IPS-15b (cell line): Measurements from ENCODE around the gene ZDHHC14.
"Not testable (repeated sequence)": the region's sequence is repeated elsewhere in the genome, so short reads cannot be mapped to it uniquely, and the experiment has no call there.

ENCODE experiments used
- H3K27me3 ChIP-seq: one replicate; pipeline ENCODE4 v1.6.1; 2013; ENCODE audit warnings: low read length; ENCODE audit not compliant: control insufficient read depth, insufficient read depth
- H3K36me3 ChIP-seq: one replicate; pipeline ENCODE4 v1.6.1; 2013; ENCODE audit warnings: low read length; ENCODE audit not compliant: control insufficient read depth, insufficient read depth
- H3K4me1 ChIP-seq: one replicate; pipeline ENCODE4 v1.6.1; 2013; ENCODE audit warnings: mild to moderate bottlenecking, low read length; ENCODE audit not compliant: control insufficient read depth, insufficient read depth
- H3K4me3 ChIP-seq: one replicate; pipeline ENCODE4 v1.5.1; 2013; ENCODE audit warnings: low read depth, low read length
- H3K9ac ChIP-seq: one replicate; pipeline ENCODE4 v1.6.1; 2013; ENCODE audit warnings: low read depth, mild to moderate bottlenecking, low read length
- H3K9me3 ChIP-seq: one replicate; pipeline ENCODE4 v1.6.1; 2013; ENCODE audit warnings: mild to moderate bottlenecking, low read length; ENCODE audit not compliant: control insufficient read depth, insufficient read depth

Gene ZDHHC14

GRCh38 chr6:157688960-157689599, 308.1 kb downstream of the ZDHHC14 start:
- no peaks in the 10 kb centered on the region for H3K36me3 ChIP-seq
- H3K4me3 ChIP-seq, result no peak overlapping the region
- H3K9ac ChIP-seq, result no peak overlapping the region
- no peaks in the 10 kb centered on the region for H3K4me1 ChIP-seq
- H3K27me3 ChIP-seq, result no peaks in the 10 kb centered on the region
- H3K9me3 ChIP-seq, result no peaks in the 10 kb centered on the region

GRCh38 chr6:157689875-157690274, 308.9 kb downstream of the ZDHHC14 start:
- Histone ChIP-seq H3K27me3 (no peaks in the 10 kb centered on the region), H3K9me3 (no peaks in the 10 kb centered on the region), H3K36me3 (no peaks in the 10 kb centered on the region), H3K9ac (no peak overlapping the region), H3K4me1 (no peaks in the 10 kb centered on the region), H3K4me3 (no peak overlapping the region)

GRCh38 chr6:157690441-157691210, 309.6 kb downstream of the ZDHHC14 start:
- no peaks in the 10 kb centered on the region for H3K27me3 ChIP-seq
- no peaks in the 10 kb centered on the region for H3K4me1 ChIP-seq
- H3K36me3 ChIP-seq, result no peaks in the 10 kb centered on the region
- no peak overlapping the region for H3K4me3 ChIP-seq
- no peak overlapping the region for H3K9ac ChIP-seq
- H3K9me3 ChIP-seq, result no peaks in the 10 kb centered on the region

GRCh38 chr6:157691621-157692020, 310.6 kb downstream of the ZDHHC14 start:
- not testable (repeated sequence) for H3K4me3 ChIP-seq, H3K27me3 ChIP-seq, H3K9me3 ChIP-seq, H3K9ac ChIP-seq, H3K4me1 ChIP-seq, H3K36me3 ChIP-seq

- Histone ChIP-seq H3K4me3 (no peak overlapping the region), H3K9me3 (no peaks in the 10 kb centered on the region), H3K27me3 (no peaks in the 10 kb centered on the region), H3K9ac (no peak overlapping the region), H3K4me1 (no peaks in the 10 kb centered on the region), H3K36me3 (no peaks in the 10 kb centered on the region)
Measured at GRCh38 chr6:157693867-157694266, 312.9 kb downstream of the ZDHHC14 start.

- Histone ChIP-seq H3K9me3 (no peaks in the 10 kb centered on the region), H3K9ac (no peak overlapping the region), H3K36me3 (no peaks in the 10 kb centered on the region)
Measured at GRCh38 chr6:157695301-157696040, 314.5 kb downstream of the ZDHHC14 start.

GRCh38 chr6:157699777-157700636, 319.0 kb downstream of the ZDHHC14 start:
- no peaks in the 10 kb centered on the region for H3K9me3 ChIP-seq
- H3K27me3 ChIP-seq, result no peaks in the 10 kb centered on the region
- no peak overlapping the region for H3K4me3 ChIP-seq
- no peaks in the 10 kb centered on the region for H3K36me3 ChIP-seq
- peaks cover 7% of the 10 kb centered on the region for H3K4me1 ChIP-seq
- no peak overlapping the region for H3K9ac ChIP-seq

More at GRCh38 chr6:157695301-157696040, 314.5 kb downstream of the ZDHHC14 start:
- Histone ChIP-seq H3K4me1 (peaks cover 7% of the 10 kb centered on the region), H3K4me3 (no peak overlapping the region), H3K27me3 (no peaks in the 10 kb centered on the region)

- not testable (repeated sequence) for H3K9ac ChIP-seq, H3K9me3 ChIP-seq
Measured at GRCh38 chr6:157706351-157706750, 325.4 kb downstream of the ZDHHC14 start.

GRCh38 chr6:157706883-157707282, 325.9 kb downstream of the ZDHHC14 start:
- no peaks in the 10 kb centered on the region for H3K27me3 ChIP-seq
- no peaks in the 10 kb centered on the region for H3K36me3 ChIP-seq
- H3K9me3 ChIP-seq, result no peaks in the 10 kb centered on the region
- H3K4me1 ChIP-seq, result peaks cover 15% of the 10 kb centered on the region
- no peak overlapping the region for H3K9ac ChIP-seq
- H3K4me3 ChIP-seq, result no peak overlapping the region

More at GRCh38 chr6:157706351-157706750, 325.4 kb downstream of the ZDHHC14 start:
- not testable (repeated sequence) for H3K4me3 ChIP-seq, H3K27me3 ChIP-seq, H3K36me3 ChIP-seq
- H3K4me1 ChIP-seq, result peaks cover 15% of the 10 kb centered on the region

GRCh38 chr6:157707576-157707975, 326.6 kb downstream of the ZDHHC14 start:
- Histone ChIP-seq H3K36me3 (no peaks in the 10 kb centered on the region), H3K27me3 (no peaks in the 10 kb centered on the region), H3K4me1 (peaks cover 15% of the 10 kb centered on the region), H3K4me3 (no peak overlapping the region), H3K9ac (no peak overlapping the region), H3K9me3 (no peaks in the 10 kb centered on the region)

- Histone ChIP-seq H3K9ac (no peak overlapping the region), H3K4me3 (no peak overlapping the region), H3K36me3 (no peaks in the 10 kb centered on the region), H3K9me3 (no peaks in the 10 kb centered on the region), H3K27me3 (no peaks in the 10 kb centered on the region), H3K4me1 (peaks cover 15% of the 10 kb centered on the region)
Measured at GRCh38 chr6:157708239-157708638, 327.2 kb downstream of the ZDHHC14 start.
